C4-2B (cell line): Measurements from ENCODE around the gene KHDRBS2.

Experiments
- CTCF ChIP-seq: fragments of 450-650 bp; conservative IDR thresholded peaks from 2 replicates; pipeline ENCODE4 v1.5.1; 2017; ENCODE audit warnings: mild to moderate bottlenecking
- ZFX ChIP-seq: fragments of 450-650 bp; IDR thresholded peaks from 2 replicates; pipeline ENCODE4 v1.6.1; 2017

GRCh38 chr6:61947311-61947947 lies 338.6 kb downstream of the KHDRBS2 start:
- TF ChIP-seq CTCF (no peak), ZFX (no peak)
